ENCODE results near the gene DNAJC4. TPM values are rescaled to one million over a fixed set of nuclear protein-coding genes. Genes with fewer than 3 reads are reported as not detected.
A peak's percentile ranks its signal among the peaks of the same experiment; 100 is the strongest.

Gene DNAJC4
- total RNA-seq, 6 experiments from 2014 or later = 21.7 to 29.5 (median 23.2) TPM

- no peak for DNase-seq
- Mint-ChIP-seq H3K27ac (no peak overlapping the region; the same call in 1 of the 2 replicates), H3K36me3 (ENCODE audit: low read depth) (no peaks in the 10 kb centered on the region), H3K9me3 (no peaks in the 10 kb centered on the region), H3K4me1 (ENCODE audit: low read depth) (peaks cover 19% of the 10 kb centered on the region), H3K27me3 (ENCODE audit: insufficient read depth) (no peaks in the 10 kb centered on the region), H3K4me3 (no peak overlapping the region)
- TF ChIP-seq CTCF (IDR thresholded peaks at IDR 0.05) = no peak
Observed at GRCh38 chr11:64237484-64237951, 7.2 kb downstream of the DNAJC4 start.

- Mint-ChIP-seq H3K4me3 (no peak overlapping the region), H3K27me3 (ENCODE audit: insufficient read depth) (no peaks in the 10 kb centered on the region), H3K4me1 (ENCODE audit: low read depth) (peaks cover 24% of the 10 kb centered on the region), H3K27ac (peak overlapping the region; percentile 32; the same call in 1 of the 2 replicates), H3K9me3 (no peaks in the 10 kb centered on the region), H3K36me3 (ENCODE audit: low read depth) (no peaks in the 10 kb centered on the region)
- TF ChIP-seq CTCF (IDR thresholded peaks at IDR 0.05) = no peak
- DNase-seq = no peak
Observed at GRCh38 chr11:64238076-64238475, 7.7 kb downstream of the DNAJC4 start.

- H3K4me3 Mint-ChIP-seq = no peak overlapping the region
- no peak for TF ChIP-seq CTCF (IDR thresholded peaks at IDR 0.05)
Observed at GRCh38 chr11:64238999-64239398, 8.7 kb downstream of the DNAJC4 start.

GRCh38 chr11:64239662-64240434 is 9.5 kb downstream of the DNAJC4 start:
- Mint-ChIP-seq H3K9me3 (no peaks in the 10 kb centered on the region), H3K27ac (peak overlapping the region; percentile 98), H3K4me1 (ENCODE audit: low read depth) (peaks cover 37% of the 10 kb centered on the region), H3K4me3 (peak overlapping the region; percentile 90), H3K36me3 (ENCODE audit: low read depth) (peaks cover 11% of the 10 kb centered on the region; the same call in 1 of the 2 replicates), H3K27me3 (ENCODE audit: insufficient read depth) (peaks cover 1% of the 10 kb centered on the region; the same call in 1 of the 2 replicates)
- no peak for DNase-seq
- no peak for TF ChIP-seq CTCF (IDR thresholded peaks at IDR 0.05)

More at GRCh38 chr11:64238999-64239398, 8.7 kb downstream of the DNAJC4 start:
- Mint-ChIP-seq H3K9me3 (no peaks in the 10 kb centered on the region), H3K27me3 (ENCODE audit: insufficient read depth) (peaks cover 1% of the 10 kb centered on the region; the same call in 1 of the 2 replicates), H3K27ac (peak overlapping the region; percentile 45), H3K36me3 (ENCODE audit: low read depth) (peaks cover 9% of the 10 kb centered on the region; the same call in 1 of the 2 replicates), H3K4me1 (ENCODE audit: low read depth) (peaks cover 33% of the 10 kb centered on the region)
- DNase-seq = no peak

GRCh38 chr11:64240435-64241240 is 10.3 kb downstream of the DNAJC4 start, which contains the start of gene FKBP2:
FKBP2 (plus strand) TSS chr11:64241095; CDS start chr11:64242388, 1,293 bp downstream.
- H3K36me3 Mint-ChIP-seq (ENCODE audit: low read depth) = peaks cover 12% of the 10 kb centered on the region
- peak within 1 kb of the TSS; percentile 90 for H3K4me3 Mint-ChIP-seq
- H3K4me1 Mint-ChIP-seq (ENCODE audit: low read depth) = peaks cover 31% of the 10 kb centered on the region

More at GRCh38 chr11:64240435-64241240, 10.3 kb downstream of the DNAJC4 start, which contains the start of gene FKBP2:
- DNase-seq = peak; percentile 94
- TF ChIP-seq CTCF (IDR thresholded peaks at IDR 0.05) = no peak
- Mint-ChIP-seq H3K27ac (peak within 1 kb of the TSS; percentile 98), H3K27me3 (ENCODE audit: insufficient read depth) (peaks cover 1% of the 10 kb centered on the region; the same call in 1 of the 2 replicates), H3K9me3 (no peaks in the 10 kb centered on the region)
